SK-N-SH (cell line): Measurements from ENCODE around the gene GSG1L. TPM values are rescaled to one million over a fixed set of nuclear protein-coding genes. Genes with fewer than 3 reads are reported as not detected.
A peak's percentile ranks its signal among the peaks of the same experiment; 100 is the strongest.

ENCODE experiments used
- CTCF ChIA-PET: fragments of 300-600, 350-600 bp; formaldehyde crosslinking; extraction: SDS; loops from one replicate; lab custom pipeline; 2021; lab: Yijun Ruan, JAX
- POLR2A ChIA-PET: fragments of 350-600 bp; sonication (Branson Sonifier 250); formaldehyde crosslinking; extraction: SDS; loops from one replicate; lab custom pipeline; 2020; ENCODE audit warnings: antibody characterized with exemption, inconsistent platforms; lab: Yijun Ruan, JAX
- DNase-seq: peaks from one replicate; pipeline ENCODE4 v3.0.0; 2012
- H2AFZ ChIP-seq: fragments of 200-600 bp; sonication (generic); 2 replicates; pipeline ENCODE4 v1.8.1; 2016; ENCODE audit warnings: antibody characterized with exemption, mild to moderate bottlenecking, low read depth
- H3F3A ChIP-seq: fragments of 200-600 bp; sonication (generic); replicated peaks from 2 replicates; pipeline ENCODE3; 2016; ENCODE audit warnings: antibody characterized with exemption, mild to moderate bottlenecking; ENCODE audit not compliant: insufficient read depth
- H3K27ac ChIP-seq, 2 experiments: fragments of 200-500 bp in 1 of 2; fragments of 200-600 bp in 1 of 2; sonication (Bioruptor generic) in 1 of 2; sonication (generic), shearing (Covaris generic) in 1 of 2; 2 replicates each; pipeline versions ENCODE4 v1.5.1 to v1.6.1; 2014 to 2016; ENCODE audit warnings: low read depth in 2 of 2, inconsistent platforms in 1 of 2, low read length in 1 of 2, mild to moderate bottlenecking in 1 of 2, mixed read lengths in 1 of 2
- H3K27me3 ChIP-seq: fragments of 200-600 bp; sonication (generic), shearing (Covaris generic); 2 replicates; pipeline ENCODE4 v1.6.1; 2016; ENCODE audit warnings: mixed run types; ENCODE audit not compliant: insufficient read depth
- H3K36me3 ChIP-seq, 2 experiments: fragments of 200-500 bp in 1 of 2; fragments of 200-600 bp in 1 of 2; sonication (Bioruptor generic) in 1 of 2; sonication (generic) in 1 of 2; replicated peaks in 1 of 2; 2 replicates each; pipeline versions ENCODE3 to v1.5.1; 2014 to 2016; ENCODE audit warnings: low read length in 1 of 2, mild to moderate bottlenecking in 1 of 2; ENCODE audit not compliant: insufficient read depth in 2 of 2, control insufficient read depth in 1 of 2
- H3K4me1 ChIP-seq, 2 experiments: fragments of 200-500 bp in 1 of 2; fragments of 200-600 bp in 1 of 2; sonication (Bioruptor generic) in 1 of 2; sonication (generic), shearing (Covaris generic) in 1 of 2; 2 replicates each; pipeline versions ENCODE4 v1.5.1 to v1.6.1; 2014 to 2016; ENCODE audit warnings: low read depth in 1 of 2, low read length in 1 of 2, mixed run types in 1 of 2; ENCODE audit not compliant: insufficient read depth in 2 of 2, control insufficient read depth in 1 of 2
- H3K4me2 ChIP-seq: fragments of 200-600 bp; sonication (generic), shearing (Covaris generic); 2 replicates; pipeline ENCODE4 v1.6.1; 2017; ENCODE audit warnings: mixed run types
- H3K4me3 ChIP-seq, 2 experiments: fragments of 200-500 bp in 1 of 2; fragments of 200-600 bp in 1 of 2; sonication (Bioruptor generic) in 1 of 2; sonication (generic), shearing (Covaris generic) in 1 of 2; 2 replicates each; pipeline versions ENCODE4 v1.5.1 to v1.8.1; 2014 to 2016; ENCODE audit warnings: low read depth in 2 of 2, inconsistent platforms in 1 of 2, low read length in 1 of 2, mild to moderate bottlenecking in 1 of 2, mixed read lengths in 1 of 2, moderate library complexity in 1 of 2
- H3K79me2 ChIP-seq: fragments of 200-600 bp; sonication (generic); 2 replicates; pipeline ENCODE4 v1.8.1; 2017; ENCODE audit warnings: mild to moderate bottlenecking; ENCODE audit not compliant: insufficient read depth
- H3K9ac ChIP-seq: fragments of 200-600 bp; sonication (generic); 2 replicates; pipeline ENCODE4 v1.6.1; 2017; ENCODE audit warnings: mixed run types
- H3K9me2 ChIP-seq: fragments of 200-600 bp; sonication (generic); 2 replicates; pipeline ENCODE4 v1.6.1; 2017; ENCODE audit warnings: mixed run types
- H3K9me3 ChIP-seq: fragments of 200-600 bp; sonication (generic); 2 replicates; pipeline ENCODE4 v1.6.1; 2017; ENCODE audit warnings: mixed run types, mild to moderate bottlenecking, moderate library complexity
- H4K20me1 ChIP-seq: fragments of 200-600 bp; sonication (generic); 2 replicates; pipeline ENCODE4 v1.6.1; 2017; ENCODE audit warnings: mild to moderate bottlenecking, mixed run types; ENCODE audit not compliant: insufficient read depth
- CHD2 ChIP-seq: fragments of 150-350 bp; IDR thresholded peaks from 2 replicates; pipeline ENCODE4 v1.6.1; 2018; ENCODE audit warnings: low read length; ENCODE audit not compliant: partially characterized antibody
- ELF1 ChIP-seq: IDR thresholded peaks from 2 replicates; pipeline ENCODE4 v1.4.0; 2012
- SIN3A ChIP-seq: IDR thresholded peaks from 2 replicates; pipeline ENCODE4 v1.6.1; 2012; ENCODE audit warnings: low read depth, mild to moderate bottlenecking, low read length, moderate library complexity, borderline replicate concordance
- WGBS: methylation state at CpG from one replicate; pipeline ENCODE4 v1.1.6; 2017; ENCODE audit warnings: low lambda C conversion rate; 5-methylcytosine and 5-hydroxymethylcytosine counted together
- polyA plus RNA-seq, 3 experiments: library from polyadenylated mRNA; depleted of rRNA; stranded (reverse); fragments of >200 nt; gene quantifications; 2 replicates each; pipeline ENCODE4 v1.2.3, GENCODE V29; 2012
- TF ChIP-seq, protein P1 (sequence below): IDR thresholded peaks from 2 replicates; pipeline ENCODE4 v1.6.1; 2012; ENCODE audit warnings: mild to moderate bottlenecking, low read depth, low read length, moderate library complexity

GSG1L gene
- polyA plus RNA-seq, 1 of the 3 experiments (the other 2 are of a cell fraction) = not detected

DNA sequence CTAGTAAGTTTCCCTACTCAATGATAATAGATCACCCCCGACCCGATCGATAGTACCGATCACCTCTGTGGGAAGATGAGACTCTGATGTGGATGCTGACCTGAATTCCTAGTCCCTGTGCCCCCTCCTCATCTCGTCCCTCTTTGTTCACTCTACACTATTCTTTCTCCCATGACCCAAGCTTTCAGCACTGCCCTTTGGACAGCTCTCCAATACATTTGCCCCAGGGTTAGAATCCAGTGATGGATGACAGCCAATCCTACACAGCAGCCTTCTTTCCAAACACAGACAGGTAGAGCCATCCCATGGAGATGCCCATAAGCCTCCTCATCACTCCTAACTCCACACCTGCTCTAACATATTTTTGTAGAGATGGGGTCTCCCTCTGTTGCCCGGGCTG lies 141.1 kb downstream of the GSG1L start:
- no peak for DNase-seq

DNA sequence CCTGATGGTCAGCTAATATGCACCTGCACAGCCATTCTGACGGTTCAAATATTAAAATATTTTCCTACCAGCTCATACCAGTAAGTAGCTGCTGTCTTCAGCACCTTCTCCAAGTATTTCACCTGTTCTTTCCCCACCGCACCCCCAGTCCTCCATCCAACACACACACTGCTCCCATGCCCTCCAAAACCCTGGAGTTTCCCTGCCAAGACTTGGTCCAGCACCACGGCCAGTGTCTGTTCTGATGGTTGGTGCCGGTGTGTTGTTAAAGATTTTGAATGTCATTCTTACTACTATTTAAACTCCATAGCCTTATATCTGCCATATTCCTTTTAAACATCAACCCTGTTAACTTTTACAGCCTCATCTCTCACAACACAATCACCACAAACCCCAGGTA lies 142.4 kb downstream of the GSG1L start:
- ChIA-PET POLR2A (interaction anchor here (0.9 kb wide), 1 partner anchor 66 kb away, joined by 3 read pairs; no protein-coding TSS in a partner anchor), CTCF (interaction anchor here (0.7 to 2.2 kb wide), 6 partner anchors 13 to 281 kb away, joined by 3 to 7 read pairs (median 4); no protein-coding TSS in a partner anchor)
- H3K27me3 ChIP-seq = no peaks in the 10 kb centered on the region
- H3F3A ChIP-seq = no peaks in the 10 kb centered on the region
- H3K79me2 ChIP-seq = no peaks in the 10 kb centered on the region
- H3K27ac ChIP-seq = peak overlapping the region in 1 of 2 experiments; percentile 91; a peak in 2 of 4 replicates
- H4K20me1 ChIP-seq = no peaks in the 10 kb centered on the region
- no peaks in the 10 kb centered on the region for H3K9me3 ChIP-seq
- no peaks in the 10 kb centered on the region for H3K9me2 ChIP-seq
- no peak for DNase-seq
- H3K4me1 ChIP-seq = peaks cover 0 to 31% of the 10 kb centered on the region in 2 experiments; a peak in 1 of 4 replicates
- no peak overlapping the region for H2AFZ ChIP-seq
- H3K9ac ChIP-seq = no peak overlapping the region
- H3K4me2 ChIP-seq = no peak overlapping the region
- 46% methylated on average over 4 of the region's 4 CpGs for WGBS
- no peaks in the 10 kb centered on the region for H3K36me3 ChIP-seq
- TF ChIP-seq, protein P1, sequence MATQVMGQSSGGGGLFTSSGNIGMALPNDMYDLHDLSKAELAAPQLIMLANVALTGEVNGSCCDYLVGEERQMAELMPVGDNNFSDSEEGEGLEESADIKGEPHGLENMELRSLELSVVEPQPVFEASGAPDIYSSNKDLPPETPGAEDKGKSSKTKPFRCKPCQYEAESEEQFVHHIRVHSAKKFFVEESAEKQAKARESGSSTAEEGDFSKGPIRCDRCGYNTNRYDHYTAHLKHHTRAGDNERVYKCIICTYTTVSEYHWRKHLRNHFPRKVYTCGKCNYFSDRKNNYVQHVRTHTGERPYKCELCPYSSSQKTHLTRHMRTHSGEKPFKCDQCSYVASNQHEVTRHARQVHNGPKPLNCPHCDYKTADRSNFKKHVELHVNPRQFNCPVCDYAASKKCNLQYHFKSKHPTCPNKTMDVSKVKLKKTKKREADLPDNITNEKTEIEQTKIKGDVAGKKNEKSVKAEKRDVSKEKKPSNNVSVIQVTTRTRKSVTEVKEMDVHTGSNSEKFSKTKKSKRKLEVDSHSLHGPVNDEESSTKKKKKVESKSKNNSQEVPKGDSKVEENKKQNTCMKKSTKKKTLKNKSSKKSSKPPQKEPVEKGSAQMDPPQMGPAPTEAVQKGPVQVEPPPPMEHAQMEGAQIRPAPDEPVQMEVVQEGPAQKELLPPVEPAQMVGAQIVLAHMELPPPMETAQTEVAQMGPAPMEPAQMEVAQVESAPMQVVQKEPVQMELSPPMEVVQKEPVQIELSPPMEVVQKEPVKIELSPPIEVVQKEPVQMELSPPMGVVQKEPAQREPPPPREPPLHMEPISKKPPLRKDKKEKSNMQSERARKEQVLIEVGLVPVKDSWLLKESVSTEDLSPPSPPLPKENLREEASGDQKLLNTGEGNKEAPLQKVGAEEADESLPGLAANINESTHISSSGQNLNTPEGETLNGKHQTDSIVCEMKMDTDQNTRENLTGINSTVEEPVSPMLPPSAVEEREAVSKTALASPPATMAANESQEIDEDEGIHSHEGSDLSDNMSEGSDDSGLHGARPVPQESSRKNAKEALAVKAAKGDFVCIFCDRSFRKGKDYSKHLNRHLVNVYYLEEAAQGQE = peak; percentile 77; the same call in 1 of the 2 replicates
- no peak for TF ChIP-seq SIN3A
- H3K4me3 ChIP-seq = no peak overlapping the region

More for the DNA sequence above, 141.1 kb downstream of the GSG1L start:
- Histone ChIP-seq H3K79me2 (no peaks in the 10 kb centered on the region), H3K36me3 (no peaks in the 10 kb centered on the region), H3K9me2 (no peaks in the 10 kb centered on the region), H3K4me2 (no peak overlapping the region), H4K20me1 (no peaks in the 10 kb centered on the region), H3K9ac (no peak overlapping the region)
- WGBS = 41% methylated on average over 6 of the region's 6 CpGs
- CTCF ChIA-PET = interaction anchor here (1.0 to 2.2 kb wide), 3 partner anchors 14 to 28 kb away, joined by 3 to 5 read pairs (median 4); no protein-coding TSS in a partner anchor
- POLR2A ChIA-PET = no interaction called here
- TF ChIP-seq ELF1 (no peak), CHD2 (no peak)
- TF ChIP-seq, protein P1 = peak; percentile 88
- TF ChIP-seq, all 33 proteins: peak for 1
- H3F3A ChIP-seq = no peaks in the 10 kb centered on the region
- H3K4me1 ChIP-seq = peaks cover 0 to 35% of the 10 kb centered on the region in 2 experiments; a peak in 1 of 4 replicates
- H3K9me3 ChIP-seq = no peaks in the 10 kb centered on the region
- H2AFZ ChIP-seq = no peak overlapping the region
- H3K4me3 ChIP-seq = no peak overlapping the region
- no peak overlapping the region for H3K27ac ChIP-seq
- no peaks in the 10 kb centered on the region for H3K27me3 ChIP-seq
